ENCODE data around the gene C6. TPM values are rescaled to one million over a fixed set of nuclear protein-coding genes. Genes with fewer than 3 reads are reported as not detected.

The C6 gene
- polyA plus RNA-seq, 3 donors = not detected

GRCh38 chr5:41250351-41250987 is 37.1 kb upstream of the C6 start:
- Histone ChIP-seq H3K27ac (ENCODE audit: low read depth in 1 of 2, low read length in 2 of 2) (no peak overlapping the region), H2AFZ (ENCODE audit: insufficient read depth, low read depth, low read length, poor library complexity, severe bottlenecking) (no peak overlapping the region), H3K9ac (ENCODE audit: insufficient read depth, low read length, poor library complexity, severe bottlenecking) (no peak overlapping the region), H3K36me3 (replicated peaks in 1 of 2; ENCODE audit: control insufficient read depth in 1 of 2, insufficient read depth in 2 of 2, low read length in 2 of 2) (no peaks in the 10 kb centered on the region), H3K27me3 (ENCODE audit: control insufficient read depth in 2 of 2, insufficient read depth in 2 of 2, low read length in 2 of 2) (no peaks in the 10 kb centered on the region), H4K20me1 (ENCODE audit: insufficient read depth, low read length) (no peaks in the 10 kb centered on the region), H3K4me2 (replicated peaks; ENCODE audit: extremely low read depth, low read length, poor library complexity, severe bottlenecking) (no peak overlapping the region), H3K4me3 (replicated peaks in 1 of 3; ENCODE audit: low read depth in 2 of 3, low read length in 3 of 3) (no peak overlapping the region), H3K4me1 (ENCODE audit: control insufficient read depth in 1 of 2, insufficient read depth in 2 of 2, low read length in 2 of 2) (no peaks in the 10 kb centered on the region), H3K9me3 (replicated peaks in 1 of 2; ENCODE audit: control insufficient read depth in 1 of 2, insufficient read depth in 1 of 2, low read length in 2 of 2) (peaks cover 0 to 3% of the 10 kb centered on the region in 2 donors), H3K79me2 (ENCODE audit: insufficient read depth, low read length) (no peaks in the 10 kb centered on the region)
- Mint-ChIP-seq H3K9me3 (peaks cover 0 to 6% (median 3%) of the 10 kb centered on the region in 7 donors), H3K4me1 (no peaks in the 10 kb centered on the region), H3K27ac (no peak overlapping the region), H3K4me3 (no peak overlapping the region), H3K36me3 (no peaks in the 10 kb centered on the region), H3K27me3 (ENCODE audit: low read depth in 3 of 3) (no peaks in the 10 kb centered on the region)
- no CpG with 5 or more reads among the region's 2 CpGs for WGBS (ENCODE audit: insufficient coverage)
- intact Hi-C loops (cut with micrococcal nuclease) = no loop called here
- no peak for DNase-seq
- TF ChIP-seq CTCF (IDR thresholded peaks at IDR 0.05) = no peak

- Histone ChIP-seq H3K4me1 (ENCODE audit: control insufficient read depth in 1 of 2, insufficient read depth in 2 of 2, low read length in 2 of 2) (no peaks in the 10 kb centered on the region), H3K27ac (ENCODE audit: low read depth in 1 of 2, low read length in 2 of 2) (no peak overlapping the region), H3K4me3 (replicated peaks in 1 of 3; ENCODE audit: low read depth in 2 of 3, low read length in 3 of 3) (no peak overlapping the region), H2AFZ (ENCODE audit: insufficient read depth, low read depth, low read length, poor library complexity, severe bottlenecking) (no peak overlapping the region), H3K27me3 (ENCODE audit: control insufficient read depth in 2 of 2, insufficient read depth in 2 of 2, low read length in 2 of 2) (no peaks in the 10 kb centered on the region), H4K20me1 (ENCODE audit: insufficient read depth, low read length) (no peaks in the 10 kb centered on the region), H3K36me3 (replicated peaks in 1 of 2; ENCODE audit: control insufficient read depth in 1 of 2, insufficient read depth in 2 of 2, low read length in 2 of 2) (no peaks in the 10 kb centered on the region), H3K4me2 (replicated peaks; ENCODE audit: extremely low read depth, low read length, poor library complexity, severe bottlenecking) (no peak overlapping the region), H3K79me2 (ENCODE audit: insufficient read depth, low read length) (no peaks in the 10 kb centered on the region), H3K9ac (ENCODE audit: insufficient read depth, low read length, poor library complexity, severe bottlenecking) (no peak overlapping the region), H3K9me3 (replicated peaks in 1 of 2; ENCODE audit: control insufficient read depth in 1 of 2, insufficient read depth in 1 of 2, low read length in 2 of 2) (no peaks in the 10 kb centered on the region)
- intact Hi-C loops (cut with micrococcal nuclease) = no loop called here
- peaks cover 0 to 4% (median 0%) of the 10 kb centered on the region in 7 donors for H3K9me3 Mint-ChIP-seq
- no peaks in the 10 kb centered on the region for H3K4me1 Mint-ChIP-seq
- no peak for TF ChIP-seq CTCF (IDR thresholded peaks at IDR 0.05)
- H3K27me3 Mint-ChIP-seq (ENCODE audit: low read depth in 3 of 3) = no peaks in the 10 kb centered on the region
- WGBS (ENCODE audit: insufficient coverage) = no CpG with 5 or more reads among the region's 1 CpG
- no peaks in the 10 kb centered on the region for H3K36me3 Mint-ChIP-seq
- DNase-seq = no peak
- H3K27ac Mint-ChIP-seq = no peak overlapping the region
- H3K4me3 Mint-ChIP-seq = no peak overlapping the region
Observed at GRCh38 chr5:41247135-41247534, 33.8 kb upstream of the C6 start.
